ENCODE measurements around the gene ACOT13. TPM values are rescaled to one million over a fixed set of nuclear protein-coding genes. Genes with fewer than 3 reads are reported as not detected.

The ACOT13 gene
- polyA plus RNA-seq, 1 of the 3 experiments (the other 2 are of a cell fraction), result 18.0 TPM

GRCh38 chr6:24704468-24704867 lies 37.6 kb downstream of the ACOT13 start:
- peaks cover 78 to 79% of the 10 kb centered on the region in 2 experiments for H3K36me3 ChIP-seq (replicated peaks in 1 of 2; ENCODE audit: control insufficient read depth in 1 of 2, insufficient read depth in 2 of 2, low read length in 1 of 2)
- POLR2A ChIA-PET, result interaction anchor here (0.6 kb wide), 1 partner anchor 127 kb away, joined by 3 read pairs; no protein-coding TSS in a partner anchor
- peaks cover 6% of the 10 kb centered on the region; the same call in 1 of the 2 replicates for H4K20me1 ChIP-seq (ENCODE audit: insufficient read depth)
- no peaks in the 10 kb centered on the region for H3K9me3 ChIP-seq
- 0 out of 4 replicates have a peak overlapping the region, but pooled peaks of 1 of the 2 experiments have one; percentile 8 for H3K27ac ChIP-seq (ENCODE audit: low read depth in 2 of 2, low read length in 1 of 2)
- no peak for TF ChIP-seq YY1 (IDR thresholded peaks at IDR 0.05; ENCODE audit: low read depth)
- TF ChIP-seq SIN3A (IDR thresholded peaks at IDR 0.05; ENCODE audit: borderline replicate concordance, low read depth, low read length), result no peak
- TF ChIP-seq EZH2phosphoT487 (IDR thresholded peaks at IDR 0.05; ENCODE audit: borderline replicate concordance, low read depth), result no peak
- TF ChIP-seq JUND (IDR thresholded peaks at IDR 0.05), result no peak
- no peak for TF ChIP-seq TAF1 (IDR thresholded peaks at IDR 0.05; ENCODE audit: borderline replicate concordance, low read depth, low read length)
- TF ChIP-seq SMC3 (IDR thresholded peaks at IDR 0.05; ENCODE audit: low read depth, low read length), result no peak
- TF ChIP-seq FOSL2 (IDR thresholded peaks at IDR 0.05; ENCODE audit: borderline replicate concordance, low read depth), result no peak
- no peak for TF ChIP-seq IRF3 (IDR thresholded peaks at IDR 0.05; ENCODE audit: low read depth, low read length)
- TF ChIP-seq ELF1 (IDR thresholded peaks at IDR 0.05), result no peak
- no peak for TF ChIP-seq GATA2 (CRISPR knock-in tag; IDR thresholded peaks at IDR 0.05)
- no peak for TF ChIP-seq ZBTB33 (IDR thresholded peaks at IDR 0.05; ENCODE audit: borderline replicate concordance, low read depth)
- no peak for TF ChIP-seq RXRA (IDR thresholded peaks at IDR 0.05; ENCODE audit: borderline replicate concordance, low read depth)
- TF ChIP-seq RAD21 (IDR thresholded peaks at IDR 0.05; ENCODE audit: low read length), result no peak
- TF ChIP-seq, protein P1, sequence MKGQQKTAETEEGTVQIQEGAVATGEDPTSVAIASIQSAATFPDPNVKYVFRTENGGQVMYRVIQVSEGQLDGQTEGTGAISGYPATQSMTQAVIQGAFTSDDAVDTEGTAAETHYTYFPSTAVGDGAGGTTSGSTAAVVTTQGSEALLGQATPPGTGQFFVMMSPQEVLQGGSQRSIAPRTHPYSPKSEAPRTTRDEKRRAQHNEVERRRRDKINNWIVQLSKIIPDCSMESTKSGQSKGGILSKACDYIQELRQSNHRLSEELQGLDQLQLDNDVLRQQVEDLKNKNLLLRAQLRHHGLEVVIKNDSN (IDR thresholded peaks at IDR 0.05; ENCODE audit: borderline replicate concordance, low read depth), result no peak
- no peak for TF ChIP-seq EP300 (IDR thresholded peaks at IDR 0.05; ENCODE audit: borderline replicate concordance in 1 of 2, low read depth in 1 of 2, low read length in 1 of 2)
- H3K4me2 ChIP-seq, result no peak overlapping the region
- CTCF ChIA-PET, result interaction anchor here (0.6 to 5.4 kb wide), 6 partner anchors 9 to 1653 kb away, joined by 3 to 52 read pairs (median 3); partner anchors contain the start of genes ACOT13 and TDP2
- peaks cover 19% of the 10 kb centered on the region for H3K79me2 ChIP-seq (ENCODE audit: insufficient read depth)
- DNase-seq, result no peak
- 0 out of 4 replicates have a peak, but pooled peaks cover 0 to 3% of the 10 kb centered on the region in 2 experiments for H3K4me1 ChIP-seq (ENCODE audit: control insufficient read depth in 1 of 2, insufficient read depth in 2 of 2, low read depth in 1 of 2, low read length in 1 of 2)
- H3K9me2 ChIP-seq, result no peaks in the 10 kb centered on the region
- H3F3A ChIP-seq (replicated peaks; ENCODE audit: insufficient read depth), result peaks cover 66% of the 10 kb centered on the region
- H3K9ac ChIP-seq, result no peak overlapping the region
- H2AFZ ChIP-seq (ENCODE audit: low read depth), result no peak overlapping the region
- H3K27me3 ChIP-seq (ENCODE audit: insufficient read depth), result no peaks in the 10 kb centered on the region
- H3K4me3 ChIP-seq (ENCODE audit: low read depth in 2 of 2, low read length in 1 of 2), result no peak overlapping the region

Data from SK-N-SH (cell line).